HepG2 (cell line): ENCODE data around the gene KANSL1. TPM values are rescaled to one million over a fixed set of nuclear protein-coding genes. Genes with fewer than 3 reads are reported as not detected.
A peak's percentile ranks its signal among the peaks of the same experiment; 100 is the strongest.

Experiments
- DMAP1 ChIP-seq: IDR thresholded peaks from 2 replicates; pipeline ENCODE4 v1.6.1; 2016
- HHEX ChIP-seq: IDR thresholded peaks from 2 replicates; pipeline ENCODE4 v1.6.1; 2016; ENCODE audit warnings: control low read depth
- IKZF1 ChIP-seq: fragments of 450-650 bp; IDR thresholded peaks from 2 replicates; pipeline ENCODE4 v1.7.1; 2016
- KDM5B ChIP-seq: sonication (generic); formaldehyde crosslinking; IDR thresholded peaks from 2 replicates; pipeline ENCODE4 v1.4.0; 2020; ENCODE audit warnings: missing genetic modification reagents, mild to moderate bottlenecking, borderline replicate concordance
- LCORL ChIP-seq, 2 experiments: fragments of 450-650 bp in 1 of 2; sonication (generic) in 1 of 2; formaldehyde crosslinking in 1 of 2; IDR thresholded peaks; 2 replicates each; pipeline versions ENCODE4 v1.5.0 to v1.6.1; 2017 to 2020; ENCODE audit warnings: antibody characterized with exemption in 1 of 2, missing genetic modification reagents in 1 of 2
- MTA1 ChIP-seq: sonication (generic); formaldehyde crosslinking; IDR thresholded peaks from 2 replicates; pipeline ENCODE4 v1.4.0; 2020; ENCODE audit warnings: missing genetic modification reagents, mild to moderate bottlenecking, borderline replicate concordance
- MXD4 ChIP-seq: IDR thresholded peaks from 2 replicates; pipeline ENCODE4 v1.6.1; 2016; ENCODE audit warnings: mild to moderate bottlenecking, missing biosample characterization, missing genetic modification reagents
- NCOR1 ChIP-seq: fragments of 200-600 bp; sonication (generic); IDR thresholded peaks from 2 replicates; pipeline ENCODE4 v1.7.0; 2017; ENCODE audit warnings: antibody characterized with exemption, low read length, borderline replicate concordance
- PAWR ChIP-seq: sonication (generic); formaldehyde crosslinking; IDR thresholded peaks from 2 replicates; pipeline ENCODE4 v1.4.0; 2020; ENCODE audit warnings: missing genetic modification reagents, mild to moderate bottlenecking, borderline replicate concordance
- TBL1XR1 ChIP-seq: fragments of 150-350 bp; IDR thresholded peaks from 2 replicates; pipeline ENCODE4 v1.6.1; 2014; ENCODE audit warnings: borderline replicate concordance, low read length; ENCODE audit not compliant: partially characterized antibody
- TBX3 ChIP-seq: fragments of 450-650 bp; IDR thresholded peaks from 2 replicates; pipeline ENCODE4 v1.6.1; 2017; ENCODE audit warnings: antibody characterized with exemption, mild to moderate bottlenecking, inconsistent platforms, borderline replicate concordance
- TOE1 ChIP-seq: sonication (generic); formaldehyde crosslinking; IDR thresholded peaks from 2 replicates; pipeline ENCODE4 v1.4.0; 2020; ENCODE audit warnings: mild to moderate bottlenecking, missing genetic modification reagents
- TP53 ChIP-seq: sonication (generic); formaldehyde crosslinking; conservative IDR thresholded peaks from 2 replicates; pipeline ENCODE4 v1.4.0; 2020; ENCODE audit warnings: missing genetic modification reagents
- XRCC5 ChIP-seq: fragments of 200-400 bp; formaldehyde crosslinking; optimal IDR thresholded peaks from 2 replicates; pipeline ENCODE3; 2017; ENCODE audit warnings: mild to moderate bottlenecking, low read length
- ZFX ChIP-seq: sonication (generic); formaldehyde crosslinking; IDR thresholded peaks from 2 replicates; pipeline ENCODE4 v1.4.0; 2020; ENCODE audit warnings: mild to moderate bottlenecking, low read depth, missing genetic modification reagents, moderate library complexity
- ZIK1 ChIP-seq: sonication (generic); formaldehyde crosslinking; IDR thresholded peaks from 2 replicates; pipeline ENCODE4 v1.5.0; 2020; ENCODE audit warnings: mild to moderate bottlenecking, low read depth, missing genetic modification reagents, borderline replicate concordance
- ZNF577 ChIP-seq: sonication (generic); formaldehyde crosslinking; IDR thresholded peaks from 2 replicates; pipeline ENCODE4 v1.4.0; 2020; ENCODE audit warnings: mild to moderate bottlenecking, low read depth, missing genetic modification reagents, borderline replicate concordance
- polyA plus RNA-seq, 8 experiments: library from polyadenylated mRNA; depleted of rRNA in 3 of 8; stranded (reverse) in 7 of 8; unstranded in 1 of 8; fragments of >200 nt; fragmentation: Illumina TruSeq in 4 of 8; extraction: Trizol in 4 of 8; gene quantifications; 2 replicates each; pipeline versions ENCODE4 v1.2.1 to v1.2.3, GENCODE V29; 2011 to 2016; ENCODE audit warnings: low read depth in 4 of 8, missing spikeins in 1 of 8, mixed read lengths in 1 of 8; ENCODE audit not compliant: insufficient read depth in 1 of 8
- total RNA-seq, 5 experiments: library from RNA; depleted of rRNA; stranded (reverse); fragments of >200 nt; fragmentation: Illumina TruSeq; extraction: Trizol; gene quantifications; 2 replicates each; pipeline ENCODE4 v1.2.3, GENCODE V29; 2016; ENCODE audit warnings: low read depth in 1 of 5
- TF ChIP-seq, protein P1 (sequence below): sonication (generic); formaldehyde crosslinking; IDR thresholded peaks from 2 replicates; pipeline ENCODE4 v1.8.0; 2022; ENCODE audit warnings: mild to moderate bottlenecking, missing genetic modification reagents, moderate library complexity
- TF ChIP-seq, protein P2 (sequence below): sonication (generic); formaldehyde crosslinking; IDR thresholded peaks from 2 replicates; pipeline ENCODE4 v1.5.1; 2020; ENCODE audit warnings: missing genetic modification reagents, mild to moderate bottlenecking, borderline replicate concordance
- TF ChIP-seq, protein P3 (sequence below): sonication (generic); formaldehyde crosslinking; IDR thresholded peaks from 2 replicates; pipeline ENCODE4 v1.5.1; 2020; ENCODE audit warnings: mild to moderate bottlenecking, missing genetic modification reagents, borderline replicate concordance

The KANSL1 gene
- total and polyA plus RNA-seq, 2 of the 13 experiments (the other 11 are each of a cell fraction or from before 2014, with no cell fraction given) = 24.0 to 59.6 TPM

DNA sequence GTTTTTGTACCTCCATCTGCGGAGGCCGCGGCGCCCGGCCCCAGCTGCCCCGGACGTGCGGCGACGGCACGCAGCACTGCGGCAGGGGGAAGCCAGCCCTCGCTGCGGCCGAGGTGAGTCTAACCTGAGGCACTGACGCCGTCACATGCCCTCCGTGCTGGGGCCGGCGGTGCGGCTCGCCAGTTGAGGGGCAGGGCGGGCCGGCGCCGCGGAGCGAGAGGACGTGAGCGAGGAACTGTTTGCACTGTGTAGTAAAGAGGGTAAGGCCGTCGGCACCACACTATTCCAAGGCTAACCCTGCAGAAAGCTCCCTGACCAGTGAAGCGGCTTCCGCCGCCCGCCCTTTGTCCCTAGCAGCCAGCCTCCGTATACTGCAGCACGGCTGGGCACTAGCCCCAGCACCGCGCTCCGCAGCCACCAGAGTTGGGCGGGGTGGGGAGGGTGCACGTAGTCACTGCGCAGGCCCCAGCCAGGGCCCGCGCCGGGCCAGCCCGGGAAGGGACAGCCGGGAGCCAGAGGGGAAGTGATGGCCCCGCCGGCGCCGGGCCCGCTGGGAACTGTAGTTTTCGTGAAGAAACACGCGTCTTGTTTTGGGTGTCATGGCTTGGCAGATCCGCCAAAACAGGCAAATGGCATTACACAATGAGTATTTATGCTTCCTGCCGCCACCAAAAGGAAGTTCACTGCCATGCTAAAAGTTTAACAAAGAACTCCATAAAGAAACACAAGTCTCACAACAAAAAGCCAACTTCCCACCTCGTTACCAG lies 580 bp upstream of the KANSL1 start (continued):
- TF ChIP-seq KDM5B (CRISPR knock-in tag) (peak; percentile 97), LCORL (IDR thresholded peaks at IDR 0.05) (0 out of 2 replicates have a peak, but pooled peaks have one; percentile 41), LCORL (CRISPR knock-in tag; IDR thresholded peaks at IDR 0.05) (peak; percentile 81; the same call in 1 of the 2 replicates), XRCC5 (peak; percentile 76), TBL1XR1 (no peak), ZFX (CRISPR knock-in tag) (peak; percentile 96), ZNF577 (CRISPR knock-in tag) (0 out of 2 replicates have a peak, but pooled peaks have one; percentile 9), TOE1 (peak; percentile 68; the same call in 1 of the 2 replicates), PAWR (CRISPR knock-in tag) (0 out of 2 replicates have a peak, but pooled peaks have one; percentile 67), NCOR1 (peak; percentile 8; the same call in 1 of the 2 replicates), ZIK1 (CRISPR knock-in tag) (0 out of 2 replicates have a peak, but pooled peaks have one; percentile 65), HHEX (CRISPR knock-in tag) (no peak), MTA1 (CRISPR knock-in tag) (peak; percentile 85; the same call in 1 of the 2 replicates), DMAP1 (CRISPR knock-in tag) (peak; percentile 88; the same call in 1 of the 2 replicates), MXD4 (peak; percentile 83), TP53 (CRISPR knock-in tag) (no peak; the same call in 1 of the 2 replicates), TBX3 (no peak), IKZF1 (no peak)
- TF ChIP-seq, protein P1, sequence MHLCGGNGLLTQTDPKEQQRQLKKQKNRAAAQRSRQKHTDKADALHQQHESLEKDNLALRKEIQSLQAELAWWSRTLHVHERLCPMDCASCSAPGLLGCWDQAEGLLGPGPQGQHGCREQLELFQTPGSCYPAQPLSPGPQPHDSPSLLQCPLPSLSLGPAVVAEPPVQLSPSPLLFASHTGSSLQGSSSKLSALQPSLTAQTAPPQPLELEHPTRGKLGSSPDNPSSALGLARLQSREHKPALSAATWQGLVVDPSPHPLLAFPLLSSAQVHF = peak; percentile 86; the same call in 1 of the 2 replicates
- TF ChIP-seq, protein P2, sequence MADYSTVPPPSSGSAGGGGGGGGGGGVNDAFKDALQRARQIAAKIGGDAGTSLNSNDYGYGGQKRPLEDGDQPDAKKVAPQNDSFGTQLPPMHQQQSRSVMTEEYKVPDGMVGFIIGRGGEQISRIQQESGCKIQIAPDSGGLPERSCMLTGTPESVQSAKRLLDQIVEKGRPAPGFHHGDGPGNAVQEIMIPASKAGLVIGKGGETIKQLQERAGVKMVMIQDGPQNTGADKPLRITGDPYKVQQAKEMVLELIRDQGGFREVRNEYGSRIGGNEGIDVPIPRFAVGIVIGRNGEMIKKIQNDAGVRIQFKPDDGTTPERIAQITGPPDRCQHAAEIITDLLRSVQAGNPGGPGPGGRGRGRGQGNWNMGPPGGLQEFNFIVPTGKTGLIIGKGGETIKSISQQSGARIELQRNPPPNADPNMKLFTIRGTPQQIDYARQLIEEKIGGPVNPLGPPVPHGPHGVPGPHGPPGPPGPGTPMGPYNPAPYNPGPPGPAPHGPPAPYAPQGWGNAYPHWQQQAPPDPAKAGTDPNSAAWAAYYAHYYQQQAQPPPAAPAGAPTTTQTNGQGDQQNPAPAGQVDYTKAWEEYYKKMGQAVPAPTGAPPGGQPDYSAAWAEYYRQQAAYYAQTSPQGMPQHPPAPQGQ = 0 out of 2 replicates have a peak, but pooled peaks have one; percentile 85
- TF ChIP-seq, protein P3, sequence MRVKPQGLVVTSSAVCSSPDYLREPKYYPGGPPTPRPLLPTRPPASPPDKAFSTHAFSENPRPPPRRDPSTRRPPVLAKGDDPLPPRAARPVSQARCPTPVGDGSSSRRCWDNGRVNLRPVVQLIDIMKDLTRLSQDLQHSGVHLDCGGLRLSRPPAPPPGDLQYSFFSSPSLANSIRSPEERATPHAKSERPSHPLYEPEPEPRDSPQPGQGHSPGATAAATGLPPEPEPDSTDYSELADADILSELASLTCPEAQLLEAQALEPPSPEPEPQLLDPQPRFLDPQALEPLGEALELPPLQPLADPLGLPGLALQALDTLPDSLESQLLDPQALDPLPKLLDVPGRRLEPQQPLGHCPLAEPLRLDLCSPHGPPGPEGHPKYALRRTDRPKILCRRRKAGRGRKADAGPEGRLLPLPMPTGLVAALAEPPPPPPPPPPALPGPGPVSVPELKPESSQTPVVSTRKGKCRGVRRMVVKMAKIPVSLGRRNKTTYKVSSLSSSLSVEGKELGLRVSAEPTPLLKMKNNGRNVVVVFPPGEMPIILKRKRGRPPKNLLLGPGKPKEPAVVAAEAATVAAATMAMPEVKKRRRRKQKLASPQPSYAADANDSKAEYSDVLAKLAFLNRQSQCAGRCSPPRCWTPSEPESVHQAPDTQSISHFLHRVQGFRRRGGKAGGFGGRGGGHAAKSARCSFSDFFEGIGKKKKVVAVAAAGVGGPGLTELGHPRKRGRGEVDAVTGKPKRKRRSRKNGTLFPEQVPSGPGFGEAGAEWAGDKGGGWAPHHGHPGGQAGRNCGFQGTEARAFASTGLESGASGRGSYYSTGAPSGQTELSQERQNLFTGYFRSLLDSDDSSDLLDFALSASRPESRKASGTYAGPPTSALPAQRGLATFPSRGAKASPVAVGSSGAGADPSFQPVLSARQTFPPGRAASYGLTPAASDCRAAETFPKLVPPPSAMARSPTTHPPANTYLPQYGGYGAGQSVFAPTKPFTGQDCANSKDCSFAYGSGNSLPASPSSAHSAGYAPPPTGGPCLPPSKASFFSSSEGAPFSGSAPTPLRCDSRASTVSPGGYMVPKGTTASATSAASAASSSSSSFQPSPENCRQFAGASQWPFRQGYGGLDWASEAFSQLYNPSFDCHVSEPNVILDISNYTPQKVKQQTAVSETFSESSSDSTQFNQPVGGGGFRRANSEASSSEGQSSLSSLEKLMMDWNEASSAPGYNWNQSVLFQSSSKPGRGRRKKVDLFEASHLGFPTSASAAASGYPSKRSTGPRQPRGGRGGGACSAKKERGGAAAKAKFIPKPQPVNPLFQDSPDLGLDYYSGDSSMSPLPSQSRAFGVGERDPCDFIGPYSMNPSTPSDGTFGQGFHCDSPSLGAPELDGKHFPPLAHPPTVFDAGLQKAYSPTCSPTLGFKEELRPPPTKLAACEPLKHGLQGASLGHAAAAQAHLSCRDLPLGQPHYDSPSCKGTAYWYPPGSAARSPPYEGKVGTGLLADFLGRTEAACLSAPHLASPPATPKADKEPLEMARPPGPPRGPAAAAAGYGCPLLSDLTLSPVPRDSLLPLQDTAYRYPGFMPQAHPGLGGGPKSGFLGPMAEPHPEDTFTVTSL (CRISPR knock-in tag) = peak; percentile 45; the same call in 1 of the 2 replicates
